Measurements from ENCODE around the gene HLTF. TPM values are rescaled to one million over a fixed set of nuclear protein-coding genes. Genes with fewer than 3 reads are reported as not detected.
"Not testable (repeated sequence)": the region's sequence is repeated elsewhere in the genome, so short reads cannot be mapped to it uniquely, and the experiment has no call there.

HLTF gene
- total and polyA plus RNA-seq, 4 experiments from 2014 or later = 15.0 to 22.8 (median 18.6) TPM

DNA sequence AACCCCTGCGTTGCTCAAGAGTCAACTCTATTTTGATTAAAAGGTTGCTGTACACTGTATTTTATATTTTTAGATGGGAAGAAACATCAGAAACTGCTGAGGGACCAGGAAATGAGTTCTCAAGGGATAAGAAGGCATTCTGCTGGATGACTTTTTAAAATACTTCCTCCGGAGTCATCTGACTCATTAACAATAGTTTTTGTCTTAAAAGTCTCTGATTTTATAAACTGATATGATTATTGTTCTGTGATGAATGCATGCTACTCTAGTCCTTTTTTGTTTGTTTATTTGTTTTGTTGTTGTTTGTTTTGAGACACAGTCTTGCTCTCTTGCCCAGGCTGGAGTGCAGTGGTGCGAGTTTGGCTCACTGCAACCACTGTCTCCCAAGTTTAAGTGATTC is 18.2 kb upstream of the HLTF start:
- Mint-ChIP-seq H3K4me3 (no peak overlapping the region), H3K27ac (no peak overlapping the region), H3K36me3 (no peaks in the 10 kb centered on the region), H3K9me3 (peaks cover 0 to 15% (median 2%) of the 10 kb centered on the region in 8 donors), H3K4me1 (no peaks in the 10 kb centered on the region), H3K27me3 (peaks cover 5% of the 10 kb centered on the region in 2 donors)
- no peak for DNase-seq
- no peaks in the 10 kb centered on the region for H3K36me3 ChIP-seq (ENCODE audit: insufficient read depth, low read length)
- intact Hi-C loops (cut with micrococcal nuclease) = no loop called here
- H3K27ac ChIP-seq (ENCODE audit: low read depth, low read length) = no peak overlapping the region
- CTCF ChIA-PET (ENCODE audit: partially characterized antibody) = no interaction called here
- no peaks in the 10 kb centered on the region for H3K9me3 ChIP-seq (ENCODE audit: control insufficient read depth in 1 of 2, low read length in 2 of 2)
- no peaks in the 10 kb centered on the region for H3K27me3 ChIP-seq (ENCODE audit: insufficient read depth, low read length)
- POLR2A ChIA-PET (ENCODE audit: partially characterized antibody) = no interaction called here
- H3K4me3 ChIP-seq (ENCODE audit: low read length in 2 of 2) = no peak overlapping the region
- no peaks in the 10 kb centered on the region for H3K4me1 ChIP-seq (ENCODE audit: insufficient read depth, low read length)

DNA sequence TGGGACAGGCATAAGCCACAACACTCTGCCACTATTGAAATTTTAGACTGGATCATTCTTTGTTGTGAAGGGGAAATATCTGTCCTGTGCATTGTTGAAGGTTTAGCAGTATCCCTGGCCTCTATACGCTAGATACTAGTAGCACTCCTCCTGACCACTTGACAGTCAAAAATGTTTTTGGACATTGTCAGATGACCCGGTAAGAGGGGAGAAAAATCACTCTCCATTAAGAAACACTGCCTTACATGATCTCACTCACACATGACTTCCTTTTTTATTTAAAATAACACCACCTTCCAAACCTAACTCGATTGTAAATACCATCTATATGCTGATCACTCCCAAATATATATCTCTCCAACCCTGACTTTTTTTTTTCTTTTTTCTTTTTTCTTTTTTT is 15.3 kb upstream of the HLTF start:
- Histone ChIP-seq H3K27ac (ENCODE audit: low read depth, low read length) (no peak overlapping the region), H3K4me3 (ENCODE audit: low read length in 2 of 2) (no peak overlapping the region), H3K9me3 (ENCODE audit: control insufficient read depth in 1 of 2, low read length in 2 of 2) (no peaks in the 10 kb centered on the region), H3K36me3 (ENCODE audit: insufficient read depth, low read length) (no peaks in the 10 kb centered on the region), H3K27me3 (ENCODE audit: insufficient read depth, low read length) (no peaks in the 10 kb centered on the region), H3K4me1 (ENCODE audit: insufficient read depth, low read length) (no peaks in the 10 kb centered on the region)
- no peaks in the 10 kb centered on the region for H3K4me1 Mint-ChIP-seq
- CTCF ChIA-PET (ENCODE audit: partially characterized antibody) = interaction anchor here (1.4 kb wide), 1 partner anchor 173 kb away, joined by 3 read pairs; no protein-coding TSS in a partner anchor
- H3K9me3 Mint-ChIP-seq = peaks cover 0 to 14% (median 2%) of the 10 kb centered on the region in 8 donors
- no peaks in the 10 kb centered on the region for H3K36me3 Mint-ChIP-seq
- peaks cover 3 to 7% of the 10 kb centered on the region in 2 donors for H3K27me3 Mint-ChIP-seq
- no peak for DNase-seq
- POLR2A ChIA-PET (ENCODE audit: partially characterized antibody) = no interaction called here
- H3K4me3 Mint-ChIP-seq = no peak overlapping the region
- H3K27ac Mint-ChIP-seq = no peak overlapping the region
- intact Hi-C loops (cut with micrococcal nuclease) = no loop called here

DNA sequence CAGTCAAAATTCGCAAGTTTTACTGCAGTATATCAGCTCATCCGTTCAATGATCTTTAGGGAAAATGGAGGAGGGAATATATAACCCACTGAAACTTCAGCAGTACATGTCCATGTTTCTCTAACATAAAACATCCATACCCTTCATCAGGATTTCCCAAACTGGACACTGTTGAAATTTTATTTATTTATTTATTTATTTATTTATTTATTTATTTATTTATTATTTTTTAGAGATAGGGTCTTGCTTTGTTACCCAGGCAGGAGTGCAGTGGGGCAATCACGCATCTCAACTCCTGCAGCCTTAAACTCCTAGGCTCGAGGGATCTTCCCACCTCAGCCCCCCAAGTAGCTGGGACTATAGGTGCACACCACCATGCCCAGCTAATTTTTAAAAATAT is 14.8 kb upstream of the HLTF start:
- intact Hi-C loops (cut with micrococcal nuclease) = no loop called here
- Histone ChIP-seq H3K36me3 (ENCODE audit: insufficient read depth, low read length) (no peaks in the 10 kb centered on the region), H3K27me3 (ENCODE audit: insufficient read depth, low read length) (no peaks in the 10 kb centered on the region), H3K27ac (ENCODE audit: low read depth, low read length) (no peak overlapping the region), H3K9me3 (ENCODE audit: control insufficient read depth in 1 of 2, low read length in 2 of 2) (no peaks in the 10 kb centered on the region), H3K4me3 (ENCODE audit: low read length in 2 of 2) (no peak overlapping the region), H3K4me1 (ENCODE audit: insufficient read depth, low read length) (no peaks in the 10 kb centered on the region)
- Mint-ChIP-seq H3K4me1 (no peaks in the 10 kb centered on the region), H3K4me3 (no peak overlapping the region), H3K9me3 (peaks cover 0 to 9% (median 2%) of the 10 kb centered on the region in 8 donors), H3K27me3 (peaks cover 3 to 7% of the 10 kb centered on the region in 2 donors), H3K36me3 (no peaks in the 10 kb centered on the region), H3K27ac (no peak overlapping the region)
- DNase-seq = no peak
- ChIA-PET POLR2A (ENCODE audit: partially characterized antibody) (no interaction called here), CTCF (ENCODE audit: partially characterized antibody) (interaction anchor here (1.4 kb wide), 1 partner anchor 174 kb away, joined by 3 read pairs; no protein-coding TSS in a partner anchor)

DNA sequence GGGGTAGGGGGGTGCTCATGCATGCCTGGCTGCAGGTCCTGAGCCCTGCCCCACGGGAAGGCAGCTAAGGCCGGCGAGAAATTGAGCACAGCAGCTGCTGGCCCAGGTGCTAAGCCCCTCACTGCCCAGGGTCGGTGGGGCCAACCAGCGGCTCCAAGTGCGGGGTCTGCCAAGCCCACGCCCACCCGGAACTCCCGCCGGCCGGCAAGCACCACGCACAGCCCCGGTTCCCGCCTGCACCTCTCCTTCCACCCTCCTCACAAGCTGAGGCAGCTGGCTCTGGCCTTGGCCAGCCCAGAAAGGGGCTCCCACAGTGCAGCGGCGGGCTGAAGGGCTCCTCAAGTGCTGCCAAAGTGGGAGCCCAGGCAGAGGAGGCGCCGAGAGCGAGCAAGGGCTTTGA is 11.7 kb upstream of the HLTF start:
- H3K27me3 ChIP-seq (ENCODE audit: insufficient read depth, low read length); H3K27me3 Mint-ChIP-seq; H3K36me3 ChIP-seq (ENCODE audit: insufficient read depth, low read length); H3K4me3 Mint-ChIP-seq; H3K27ac Mint-ChIP-seq; H3K4me3 ChIP-seq (ENCODE audit: low read length in 2 of 2); POLR2A ChIA-PET (ENCODE audit: partially characterized antibody); H3K4me1 Mint-ChIP-seq; DNase-seq; H3K9me3 ChIP-seq (ENCODE audit: control insufficient read depth in 1 of 2, low read length in 2 of 2); CTCF ChIA-PET (ENCODE audit: partially characterized antibody); H3K9me3 Mint-ChIP-seq; H3K4me1 ChIP-seq (ENCODE audit: insufficient read depth, low read length); intact Hi-C loops (cut with micrococcal nuclease); H3K36me3 Mint-ChIP-seq; H3K27ac ChIP-seq (ENCODE audit: low read depth, low read length): not testable (repeated sequence)

DNA sequence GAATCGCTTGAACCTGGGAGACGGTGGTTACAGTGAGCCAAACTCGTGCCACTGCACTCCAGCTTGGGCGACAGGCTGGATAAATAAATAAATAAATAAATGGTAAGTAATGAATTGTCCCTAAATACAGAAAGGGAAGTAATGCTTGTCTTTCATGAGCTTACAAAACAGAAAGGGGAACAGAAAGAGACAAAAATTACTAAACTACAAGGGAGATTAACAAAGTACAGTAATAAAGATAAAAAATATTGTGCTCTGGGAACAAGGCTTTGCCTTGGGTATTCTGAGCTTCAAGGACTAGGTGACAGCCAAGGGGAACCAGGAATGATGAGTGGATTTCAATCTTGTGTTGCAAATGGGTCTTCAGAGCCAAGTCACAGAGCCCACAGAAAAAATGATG is 9.2 kb upstream of the HLTF start:
- H3K36me3 ChIP-seq (ENCODE audit: insufficient read depth, low read length) = no peaks in the 10 kb centered on the region
- no peak overlapping the region for H3K27ac ChIP-seq (ENCODE audit: low read depth, low read length)
- H3K4me3 Mint-ChIP-seq = no peak overlapping the region
- intact Hi-C loops (cut with micrococcal nuclease) = no loop called here
- DNase-seq = no peak
- no peaks in the 10 kb centered on the region for H3K9me3 Mint-ChIP-seq
- no peak overlapping the region for H3K27ac Mint-ChIP-seq
- POLR2A ChIA-PET (ENCODE audit: partially characterized antibody) = no interaction called here
- H3K36me3 Mint-ChIP-seq = no peaks in the 10 kb centered on the region
- H3K4me1 ChIP-seq (ENCODE audit: insufficient read depth, low read length) = no peaks in the 10 kb centered on the region
- H3K4me3 ChIP-seq (ENCODE audit: low read length in 2 of 2) = no peak overlapping the region
- H3K27me3 ChIP-seq (ENCODE audit: insufficient read depth, low read length) = no peaks in the 10 kb centered on the region
- H3K9me3 ChIP-seq (ENCODE audit: control insufficient read depth in 1 of 2, low read length in 2 of 2) = no peaks in the 10 kb centered on the region
- H3K4me1 Mint-ChIP-seq = no peaks in the 10 kb centered on the region
- peaks cover 0 to 2% of the 10 kb centered on the region in 2 donors for H3K27me3 Mint-ChIP-seq
- CTCF ChIA-PET (ENCODE audit: partially characterized antibody) = no interaction called here

DNA sequence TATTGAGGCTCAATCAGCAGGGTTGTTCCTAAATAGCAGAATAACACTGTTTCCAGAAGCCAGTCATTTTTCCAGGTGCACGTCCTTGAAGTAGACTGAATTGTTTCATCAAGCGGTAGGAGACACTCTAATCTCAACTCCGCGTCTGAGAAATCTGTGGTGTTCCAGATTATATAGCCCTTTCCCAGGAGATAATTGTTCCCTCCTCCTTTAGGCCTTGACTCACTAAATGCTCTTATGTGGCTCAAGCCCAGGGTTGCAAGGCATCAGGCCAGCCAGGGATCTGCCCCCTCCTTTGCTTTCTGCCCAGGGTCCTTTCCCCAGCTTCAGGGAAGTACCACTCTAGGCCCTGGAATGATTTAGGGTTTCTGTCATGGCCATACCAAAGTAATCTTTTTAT is 5.7 kb upstream of the HLTF start:
- H3K27me3 ChIP-seq (ENCODE audit: insufficient read depth, low read length) = no peaks in the 10 kb centered on the region
- H3K27me3 Mint-ChIP-seq = no peaks in the 10 kb centered on the region
- no peaks in the 10 kb centered on the region for H3K36me3 Mint-ChIP-seq
- no peaks in the 10 kb centered on the region for H3K9me3 ChIP-seq (ENCODE audit: control insufficient read depth in 1 of 2, low read length in 2 of 2)
- H3K27ac ChIP-seq (ENCODE audit: low read depth, low read length) = no peak overlapping the region
- no peaks in the 10 kb centered on the region for H3K9me3 Mint-ChIP-seq
- peaks cover under 1% of the 10 kb centered on the region for H3K4me1 ChIP-seq (ENCODE audit: insufficient read depth, low read length)
- no peaks in the 10 kb centered on the region for H3K4me1 Mint-ChIP-seq
- no peak overlapping the region for H3K4me3 Mint-ChIP-seq
- DNase-seq = no peak
- CTCF ChIA-PET (ENCODE audit: partially characterized antibody) = interaction anchor here (0.6 kb wide), 1 partner anchor 749 kb away, joined by 3 read pairs; no protein-coding TSS in a partner anchor
- POLR2A ChIA-PET (ENCODE audit: partially characterized antibody) = no interaction called here
- intact Hi-C loops (cut with micrococcal nuclease) = no loop called here
- H3K4me3 ChIP-seq (ENCODE audit: low read length in 2 of 2) = no peak overlapping the region
- H3K36me3 ChIP-seq (ENCODE audit: insufficient read depth, low read length) = no peaks in the 10 kb centered on the region
- H3K27ac Mint-ChIP-seq = no peak overlapping the region

DNA sequence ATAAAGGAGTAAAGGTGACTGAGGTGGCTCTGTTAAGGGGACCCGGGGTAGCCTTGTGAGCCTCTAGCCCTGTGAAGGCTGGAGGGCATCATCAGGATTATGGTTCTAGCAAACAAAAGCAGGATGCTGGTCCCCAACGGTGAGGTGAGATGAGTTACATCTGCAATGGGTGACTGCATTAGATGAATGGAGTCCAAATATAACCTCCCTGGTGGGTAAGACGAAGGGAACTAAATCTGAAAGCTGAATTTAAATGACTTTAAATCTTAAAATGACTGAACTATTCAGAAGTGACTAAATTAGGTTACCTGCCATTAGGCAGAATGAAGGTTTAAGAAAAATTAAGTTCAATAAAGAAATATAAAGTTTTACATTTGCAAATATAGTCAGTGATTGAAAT is 4.6 kb upstream of the HLTF start:
- Mint-ChIP-seq H3K36me3 (peaks cover 0 to 4% of the 10 kb centered on the region in 2 donors), H3K9me3 (no peaks in the 10 kb centered on the region), H3K27ac (no peak overlapping the region), H3K4me3 (no peak overlapping the region), H3K4me1 (peaks cover 2 to 10% (median 4%) of the 10 kb centered on the region in 4 donors), H3K27me3 (no peaks in the 10 kb centered on the region)
- H3K9me3 ChIP-seq (ENCODE audit: control insufficient read depth in 1 of 2, low read length in 2 of 2) = no peaks in the 10 kb centered on the region
- ChIA-PET CTCF (ENCODE audit: partially characterized antibody) (interaction anchor here (1.5 kb wide), 1 partner anchor 99 kb away, joined by 3 read pairs; the partner anchor contains the start of gene GYG1), POLR2A (ENCODE audit: partially characterized antibody) (no interaction called here)
- no peak overlapping the region for H3K27ac ChIP-seq (ENCODE audit: low read depth, low read length)
- no peaks in the 10 kb centered on the region for H3K36me3 ChIP-seq (ENCODE audit: insufficient read depth, low read length)
- no peaks in the 10 kb centered on the region for H3K27me3 ChIP-seq (ENCODE audit: insufficient read depth, low read length)
- DNase-seq = no peak
- no peak overlapping the region for H3K4me3 ChIP-seq (ENCODE audit: low read length in 2 of 2)
- peaks cover 5% of the 10 kb centered on the region for H3K4me1 ChIP-seq (ENCODE audit: insufficient read depth, low read length)
- intact Hi-C loops (cut with micrococcal nuclease) = no loop called here

DNA sequence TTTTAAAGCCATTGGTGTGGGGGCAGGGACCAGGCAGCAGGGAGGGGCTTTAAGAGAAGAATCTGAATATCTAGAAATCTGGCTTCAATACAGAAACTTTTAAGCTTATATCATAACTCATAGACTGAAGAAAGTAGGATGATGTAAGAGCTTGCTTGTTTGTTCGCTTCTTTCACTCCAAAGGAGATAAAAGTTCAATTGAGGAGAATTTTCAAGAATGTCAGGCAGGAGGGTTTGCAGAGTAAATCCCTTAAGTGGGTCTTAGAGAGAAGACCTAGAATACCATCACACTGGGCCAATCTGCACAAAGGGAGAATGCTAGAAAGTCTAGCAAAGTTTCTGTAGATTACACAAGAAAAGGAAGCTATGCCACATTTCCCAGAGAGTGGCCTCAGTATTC is 4.1 kb upstream of the HLTF start:
- no peak overlapping the region for H3K27ac ChIP-seq (ENCODE audit: low read depth, low read length)
- ChIA-PET POLR2A (ENCODE audit: partially characterized antibody) (no interaction called here), CTCF (ENCODE audit: partially characterized antibody) (interaction anchor here (1.5 kb wide), 1 partner anchor 99 kb away, joined by 3 read pairs; the partner anchor contains the start of gene GYG1)
- Mint-ChIP-seq H3K36me3 (peaks cover 0 to 6% of the 10 kb centered on the region in 2 donors), H3K4me1 (peaks cover 4 to 15% (median 7%) of the 10 kb centered on the region in 4 donors), H3K27me3 (no peaks in the 10 kb centered on the region), H3K27ac (no peak overlapping the region), H3K4me3 (no peak overlapping the region), H3K9me3 (no peaks in the 10 kb centered on the region)
- no peaks in the 10 kb centered on the region for H3K9me3 ChIP-seq (ENCODE audit: control insufficient read depth in 1 of 2, low read length in 2 of 2)
- H3K27me3 ChIP-seq (ENCODE audit: insufficient read depth, low read length) = no peaks in the 10 kb centered on the region
- no peak overlapping the region for H3K4me3 ChIP-seq (ENCODE audit: low read length in 2 of 2)
- intact Hi-C loops (cut with micrococcal nuclease) = no loop called here
- no peaks in the 10 kb centered on the region for H3K36me3 ChIP-seq (ENCODE audit: insufficient read depth, low read length)
- H3K4me1 ChIP-seq (ENCODE audit: insufficient read depth, low read length) = peaks cover 7% of the 10 kb centered on the region
- no peak for DNase-seq

Data from CD4-positive, alpha-beta memory T cell (primary cell).